Gastrocnemius medialis (tissue), 4 donors: ENCODE data around the gene ZNF362. TPM values are rescaled to one million over a fixed set of nuclear protein-coding genes. Genes with fewer than 3 reads are reported as not detected.

Source experiments
- ATAC-seq, 2 donors: fragments of 150-250 bp; one replicate each; pipeline ENCODE4 v1.9.1; 2016
- DNase-seq, 2 donors: peaks; one replicate each; pipeline ENCODE4 v3.0.0-alpha.2; 2019
- H3K27ac ChIP-seq, 4 donors: fragments of 200-600 bp; sonication (generic); 1 replicate in 1 of 4; 2 replicates in 3 of 4; pipeline ENCODE4 v1.5.1; 2016 to 2018; ENCODE audit warnings: mild to moderate bottlenecking in 2 of 4, moderate library complexity in 1 of 4
- H3K27me3 ChIP-seq, 3 donors: fragments of 200-600 bp; sonication (generic) in 2 of 3; 1 replicate in 1 of 3; 2 replicates in 2 of 3; pipeline versions ENCODE4 v1.5.1 to v1.6.0; 2016 to 2019; ENCODE audit warnings: mild to moderate bottlenecking in 1 of 3, moderate library complexity in 1 of 3
- H3K36me3 ChIP-seq, 2 donors: fragments of 200-600 bp; sonication (generic) in 1 of 2; one replicate each; pipeline ENCODE4 v1.5.1; 2017 to 2018
- H3K4me1 ChIP-seq, 2 donors: fragments of 200-600 bp; sonication (generic) in 1 of 2; one replicate each; pipeline ENCODE4 v1.5.1; 2016 to 2017; ENCODE audit warnings: mild to moderate bottlenecking in 2 of 2
- H3K4me3 ChIP-seq, 4 donors: fragments of 200-600 bp; sonication (generic) in 3 of 4; 1 replicate in 1 of 4; 2 replicates in 3 of 4; pipeline ENCODE4 v1.5.1; 2016 to 2019; ENCODE audit warnings: mild to moderate bottlenecking in 2 of 4
- H3K9me3 ChIP-seq, 3 donors: fragments of 200-600 bp; sonication (generic) in 2 of 3; 1 replicate in 1 of 3; 2 replicates in 2 of 3; pipeline ENCODE4 v1.5.1; 2016 to 2019
- CTCF ChIP-seq, 5 experiments: fragments of 450-650 bp in 3 of 5; fragments of 200-600 bp in 2 of 5; sonication (generic) in 2 of 5; IDR thresholded peaks in 4 of 5; conservative IDR thresholded peaks in 1 of 5; 1 replicate in 4 of 5; 2 replicates in 1 of 5; pipeline ENCODE4 v1.5.1; 2016 to 2019; ENCODE audit warnings: antibody characterized with exemption in 5 of 5, mild to moderate bottlenecking in 3 of 5, moderate library complexity in 3 of 5
- POLR2A ChIP-seq, 2 donors: fragments of 450-650 bp; IDR thresholded peaks; one replicate each; pipeline ENCODE4 v1.6.1; 2017; ENCODE audit warnings: antibody characterized with exemption in 2 of 2, mild to moderate bottlenecking in 2 of 2, moderate library complexity in 2 of 2
- in situ Hi-C, 4 donors: fragments of 200-750 bp; cut with MboI; loops; one replicate each; pipeline versions ENCODE4 v1.15.0 to v1.8.0; 2017; ENCODE audit warnings: low sequenced_read_pairs in 4 of 4
- intact Hi-C: fragments of 100-400 bp; cut with DNase I; formaldehyde crosslinking; loops from one replicate; pipeline ENCODE4 v1.15.1; 2023; ENCODE audit warnings: low total_unique reads
- total RNA-seq, 4 donors: library from RNA; depleted of rRNA; stranded (reverse); fragments of >200 nt; gene quantifications; one replicate each; pipeline versions ENCODE4 v1.1.0 to v1.2.3, GENCODE V29; 2016

Gene ZNF362
- total RNA-seq, 4 donors from 2014 or later, result 6.4 to 19.2 (median 17.7) TPM

- peaks cover 9 to 17% of the 10 kb centered on the region in 2 donors for H3K4me1 ChIP-seq
- intact Hi-C loops, result no loop called here
- H3K36me3 ChIP-seq, result peaks cover 0 to 9% of the 10 kb centered on the region in 2 donors
- H3K27ac ChIP-seq, result peak overlapping the region in 3 of 4 donors; percentile 4 to 29 (median 28)
- TF ChIP-seq CTCF (IDR thresholded peaks at IDR 0.05 in 4 of 5, conservative IDR thresholded peaks at IDR 0.05 in 1 of 5) (no peak), POLR2A (IDR thresholded peaks at IDR 0.05) (no peak)
- no peaks in the 10 kb centered on the region for H3K27me3 ChIP-seq
- DNase-seq, result peak in 1 of 2 donors; percentile 68
- no peak overlapping the region for H3K4me3 ChIP-seq
- in situ Hi-C loops, result no loop called here
- no peaks in the 10 kb centered on the region for H3K9me3 ChIP-seq
- ATAC-seq, result peak; percentile 39 to 52
Observed at GRCh38 chr1:33300673-33301072, 44.4 kb downstream of the ZNF362 start.

DNA sequence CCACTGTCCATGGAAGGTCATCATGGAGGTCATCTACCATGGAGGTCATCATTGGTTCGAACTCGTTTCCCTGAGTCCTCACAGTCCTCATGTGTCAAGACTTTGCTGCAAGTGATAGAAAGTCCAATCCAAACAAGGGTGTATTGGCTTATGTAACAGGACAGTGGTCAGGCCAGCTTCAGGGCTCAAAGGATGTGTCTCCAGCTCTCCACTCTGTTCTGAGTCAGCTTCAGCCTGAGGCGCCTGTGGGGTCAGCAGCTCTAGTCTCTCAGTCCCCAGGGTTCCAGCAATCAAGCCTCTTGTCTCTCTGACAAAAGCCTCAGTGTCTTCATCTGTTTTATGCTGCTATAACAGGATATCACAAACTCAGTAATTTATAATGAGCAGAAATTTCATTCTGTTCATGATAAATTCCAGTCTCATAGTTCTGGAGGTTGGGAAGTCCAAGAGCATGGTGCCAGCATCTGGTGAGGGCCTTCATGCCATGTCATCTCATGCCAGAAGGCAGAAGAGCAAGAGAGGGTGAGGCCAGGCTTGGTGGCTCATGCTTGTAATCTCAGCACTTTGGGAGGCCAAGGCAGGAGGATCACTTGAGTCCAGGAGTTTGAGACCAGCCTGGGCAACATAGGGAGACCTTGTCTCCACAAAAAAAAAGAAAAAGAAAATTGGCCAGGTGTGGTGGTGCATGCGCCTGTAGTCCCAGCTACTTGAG lies 45.1 kb downstream of the ZNF362 start:
- no peak for TF ChIP-seq POLR2A (IDR thresholded peaks at IDR 0.05)
- no peak for TF ChIP-seq CTCF (IDR thresholded peaks at IDR 0.05 in 4 of 5, conservative IDR thresholded peaks at IDR 0.05 in 1 of 5)
- in situ Hi-C loops (no loop called here), intact Hi-C loops (no loop called here)
- Histone ChIP-seq H3K4me1 (peaks cover 9 to 11% of the 10 kb centered on the region in 2 donors), H3K27me3 (peaks cover 0 to 4% (median 0%) of the 10 kb centered on the region in 3 donors), H3K27ac (peak overlapping the region in 2 of 4 donors; percentile 4 to 28), H3K36me3 (peaks cover 0 to 9% of the 10 kb centered on the region in 2 donors), H3K4me3 (no peak overlapping the region), H3K9me3 (no peaks in the 10 kb centered on the region)
- ATAC-seq (no peak), DNase-seq (peak in 1 of 2 donors; percentile 16)

DNA sequence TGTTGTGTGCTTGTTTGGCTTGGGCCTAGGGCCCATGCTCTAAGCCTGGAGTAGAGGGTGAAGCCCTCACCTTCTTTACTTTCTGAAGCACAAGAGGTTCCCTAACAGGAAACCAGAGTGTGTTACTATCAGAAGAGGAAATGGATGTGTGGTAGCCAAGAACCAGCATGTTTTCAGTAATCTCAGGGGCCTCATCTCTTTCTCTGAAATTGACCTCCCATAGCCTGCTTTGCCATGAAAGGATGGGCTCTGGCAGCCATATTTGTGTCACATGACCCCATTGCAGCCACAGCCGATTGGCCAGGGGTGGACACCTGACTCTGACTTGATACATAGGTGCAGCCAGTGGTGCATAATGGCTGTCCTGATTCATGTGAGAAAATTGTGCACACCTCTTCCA lies 46.0 kb downstream of the ZNF362 start:
- TF ChIP-seq CTCF (IDR thresholded peaks at IDR 0.05 in 4 of 5, conservative IDR thresholded peaks at IDR 0.05 in 1 of 5) (no peak), POLR2A (IDR thresholded peaks at IDR 0.05) (no peak)
- H3K9me3 ChIP-seq, result no peaks in the 10 kb centered on the region
- DNase-seq, result peak in 1 of 2 donors; percentile 9
- intact Hi-C loops, result no loop called here
- H3K4me1 ChIP-seq, result peaks cover 9 to 11% of the 10 kb centered on the region in 2 donors
- in situ Hi-C loops, result no loop called here
- no peak for ATAC-seq
- H3K27me3 ChIP-seq, result peaks cover 0 to 9% (median 0%) of the 10 kb centered on the region in 3 donors
- H3K27ac ChIP-seq, result no peak overlapping the region
- no peak overlapping the region for H3K4me3 ChIP-seq
- peaks cover 0 to 9% of the 10 kb centered on the region in 2 donors for H3K36me3 ChIP-seq

GRCh38 chr1:33305016-33305415 lies 48.7 kb downstream of the ZNF362 start:
- Histone ChIP-seq H3K27me3 (peaks cover 0 to 9% (median 0%) of the 10 kb centered on the region in 3 donors), H3K27ac (no peak overlapping the region), H3K4me1 (peaks cover 9 to 11% of the 10 kb centered on the region in 2 donors), H3K36me3 (no peaks in the 10 kb centered on the region), H3K9me3 (no peaks in the 10 kb centered on the region), H3K4me3 (no peak overlapping the region)
- ATAC-seq (no peak), DNase-seq (peak in 1 of 2 donors; percentile 6)
- in situ Hi-C loops (no loop called here), intact Hi-C loops (no loop called here)
- TF ChIP-seq POLR2A (IDR thresholded peaks at IDR 0.05) (no peak), CTCF (IDR thresholded peaks at IDR 0.05 in 4 of 5, conservative IDR thresholded peaks at IDR 0.05 in 1 of 5) (no peak)
